Measurements from ENCODE around the gene DDX49. TPM values are rescaled to one million over a fixed set of nuclear protein-coding genes. Genes with fewer than 3 reads are reported as not detected.

The DDX49 gene
- total RNA-seq, 1 experiment from 2014 or later = 120 TPM

- Histone ChIP-seq H4K20me1 (ENCODE audit: low read length) (no peaks in the 10 kb centered on the region), H3K9me3 (ENCODE audit: low read length) (no peaks in the 10 kb centered on the region), H3K9me2 (replicated peaks; ENCODE audit: low read length) (no peaks in the 10 kb centered on the region), H3K36me3 (ENCODE audit: low read depth, low read length) (no peaks in the 10 kb centered on the region), H3K4me3 (ENCODE audit: low read length) (no peak overlapping the region), H3K79me2 (ENCODE audit: low read length) (no peaks in the 10 kb centered on the region), H2AFZ (ENCODE audit: low read length) (no peak overlapping the region), H3K4me2 (ENCODE audit: low read length) (0 out of 2 replicates have a peak overlapping the region, but pooled peaks have one; percentile 4), H3K27me3 (ENCODE audit: low read length) (no peaks in the 10 kb centered on the region), H3K27ac (ENCODE audit: low read length) (no peak overlapping the region), H3K4me1 (ENCODE audit: insufficient read depth, low read length) (no peaks in the 10 kb centered on the region), H3F3A (ENCODE audit: low read length, unreplicated experiment) (no peaks in the 10 kb centered on the region), H3K9ac (ENCODE audit: low read length) (no peak overlapping the region)
- ChIA-PET POLR2A (ENCODE audit: unreplicated experiment) (no interaction called here), CTCF (interaction anchor here (0.7 kb wide), 1 partner anchor 24 kb away, joined by 5 read pairs; no protein-coding TSS in a partner anchor)
- peak; percentile 79 for DNase-seq
- TF ChIP-seq EZH2 (IDR thresholded peaks at IDR 0.05; ENCODE audit: low read length, unreplicated experiment) (no peak), EZH2phosphoT487 (IDR thresholded peaks at IDR 0.05; ENCODE audit: borderline replicate concordance, low read length) (no peak), CTCF (conservative IDR thresholded peaks at IDR 0.05; ENCODE audit: low read depth, low read length) (no peak)
- BruUV-seq (replicated peaks) = no TSS peak
- intact Hi-C loops (cut with micrococcal nuclease) = no loop called here
- ATAC-seq = peak; percentile 68
Measured at GRCh38 chr19:18879579-18880373, 39.7 kb upstream of the DDX49 start.

- ChIA-PET POLR2A (ENCODE audit: unreplicated experiment) (no interaction called here), CTCF (no interaction called here)
- Histone ChIP-seq H3K9me3 (ENCODE audit: low read length) (no peaks in the 10 kb centered on the region), H2AFZ (ENCODE audit: low read length) (no peak overlapping the region), H4K20me1 (ENCODE audit: low read length) (no peaks in the 10 kb centered on the region), H3K27me3 (ENCODE audit: low read length) (no peaks in the 10 kb centered on the region), H3K79me2 (ENCODE audit: low read length) (no peaks in the 10 kb centered on the region), H3K27ac (ENCODE audit: low read length) (no peak overlapping the region), H3K36me3 (ENCODE audit: low read depth, low read length) (no peaks in the 10 kb centered on the region), H3K4me1 (ENCODE audit: insufficient read depth, low read length) (no peaks in the 10 kb centered on the region), H3F3A (ENCODE audit: low read length, unreplicated experiment) (no peaks in the 10 kb centered on the region), H3K4me2 (ENCODE audit: low read length) (no peak overlapping the region), H3K9ac (ENCODE audit: low read length) (no peak overlapping the region), H3K9me2 (replicated peaks; ENCODE audit: low read length) (no peaks in the 10 kb centered on the region), H3K4me3 (ENCODE audit: low read length) (no peak overlapping the region)
- intact Hi-C loops (cut with micrococcal nuclease) = no loop called here
- DNase-seq (no peak), ATAC-seq (no peak)
- BruUV-seq (replicated peaks) = no TSS peak
- TF ChIP-seq EZH2phosphoT487 (IDR thresholded peaks at IDR 0.05; ENCODE audit: borderline replicate concordance, low read length) (no peak), CTCF (conservative IDR thresholded peaks at IDR 0.05; ENCODE audit: low read depth, low read length) (no peak), EZH2 (IDR thresholded peaks at IDR 0.05; ENCODE audit: low read length, unreplicated experiment) (no peak)
Measured at GRCh38 chr19:18881491-18881890, 38.0 kb upstream of the DDX49 start.
